NOMO-1 treated with DMSO at 0.1 percent for 48 hours (cell line): ENCODE data around the gene RIC8A.
A peak's percentile ranks its signal among the peaks of the same experiment; 100 is the strongest.

Source experiments
- DNase-seq: peaks from one replicate; lab custom pipeline; 2025; ENCODE audit not compliant: unreplicated experiment; lab: John Stamatoyannopoulos, UW

The RIC8A gene

DNA sequence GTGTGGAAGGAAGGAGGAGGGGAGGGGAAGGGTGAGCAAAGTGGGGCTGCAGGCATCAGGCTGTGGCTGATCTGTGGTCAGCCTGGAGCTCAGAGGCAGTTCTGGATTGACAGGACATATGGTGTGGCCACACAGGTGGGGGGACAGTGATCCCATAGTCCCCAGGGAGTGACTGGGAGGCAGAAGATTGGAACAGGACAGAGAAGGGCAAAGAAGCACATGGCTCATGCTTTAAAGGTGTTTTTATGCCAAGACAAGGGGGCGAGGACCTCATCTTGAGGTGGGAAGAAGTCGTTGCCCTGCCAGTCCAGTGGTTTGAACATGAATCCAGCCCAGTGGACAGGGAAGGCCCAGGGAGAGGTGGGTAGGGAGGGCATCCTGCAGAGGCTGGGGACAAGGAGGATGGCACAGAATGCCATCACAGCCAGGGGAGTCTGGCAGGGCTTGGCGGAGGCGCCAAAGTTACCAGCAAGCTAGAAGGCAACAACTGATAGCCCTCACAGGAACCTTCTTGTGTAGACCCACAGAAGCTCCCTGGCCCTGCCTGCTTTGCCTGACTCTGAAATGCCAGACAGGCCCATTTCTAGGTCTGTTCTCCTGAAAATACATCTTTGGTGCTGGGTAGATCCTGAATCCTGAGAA lies 3.4 kb upstream of the RIC8A start:
- DNase-seq = no peak

DNA sequence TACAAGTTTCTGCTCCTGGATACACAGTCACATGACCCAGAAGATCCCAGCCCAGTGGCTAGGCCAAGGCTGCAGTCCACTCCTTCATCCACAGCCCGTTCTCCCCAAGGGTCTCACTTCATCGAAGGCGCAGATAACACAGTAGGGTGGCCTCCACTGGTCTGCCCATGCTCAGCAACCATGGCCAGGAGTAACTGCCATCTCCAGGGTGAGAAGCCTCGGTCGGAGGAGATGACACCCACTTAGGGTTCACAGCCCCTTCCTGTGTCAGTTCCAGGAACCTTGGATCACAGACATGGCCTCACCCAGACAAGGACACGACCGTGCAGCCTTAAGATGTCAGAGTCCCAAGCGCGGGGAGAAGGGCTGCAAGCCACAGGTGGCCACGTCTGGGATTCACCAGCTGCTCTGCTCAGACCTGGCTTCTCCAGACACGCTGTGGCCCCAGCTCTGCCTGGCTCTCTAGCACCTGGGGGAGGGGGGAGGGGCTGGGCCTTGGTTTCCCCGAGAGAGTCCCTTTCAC lies 2.9 kb upstream of the RIC8A start:
- no peak for DNase-seq

DNA sequence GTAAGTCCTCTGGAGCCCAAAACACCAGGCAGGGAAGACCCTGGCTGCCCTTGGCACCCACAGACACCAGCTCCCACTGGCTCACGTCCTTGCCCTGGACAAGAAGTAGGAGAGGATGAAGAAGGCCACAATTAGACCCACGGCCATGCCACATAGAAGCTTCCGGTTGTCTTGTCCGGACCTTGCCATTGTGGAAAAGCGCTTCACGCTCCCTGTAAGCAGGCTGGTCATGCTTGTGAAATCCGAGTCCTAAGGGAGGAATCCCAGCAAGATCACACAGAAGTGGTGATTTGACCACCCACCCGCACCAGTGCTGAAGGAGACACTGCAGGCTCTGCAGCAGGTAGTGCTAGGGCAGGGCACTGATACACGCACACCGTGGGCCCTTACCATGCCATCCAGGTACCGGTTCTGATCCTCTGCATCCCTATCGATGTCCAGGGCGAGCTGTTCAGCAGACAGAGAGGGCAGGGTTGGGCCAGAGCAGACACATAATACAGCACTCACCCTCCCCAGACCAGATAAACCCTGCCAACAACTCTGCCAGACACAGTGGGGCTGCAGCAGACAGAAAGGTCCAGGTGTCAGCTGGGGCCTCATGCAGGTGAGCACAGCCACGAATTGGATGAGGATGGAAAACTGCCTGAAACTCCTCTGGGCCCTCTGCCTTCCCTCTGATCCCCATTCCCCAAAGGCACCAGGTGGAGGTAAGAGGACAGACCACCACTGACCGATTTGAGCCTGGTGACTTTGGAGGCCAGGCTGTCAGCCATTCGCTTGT lies 2.1 kb upstream of the RIC8A start:
- no peak for DNase-seq

DNA sequence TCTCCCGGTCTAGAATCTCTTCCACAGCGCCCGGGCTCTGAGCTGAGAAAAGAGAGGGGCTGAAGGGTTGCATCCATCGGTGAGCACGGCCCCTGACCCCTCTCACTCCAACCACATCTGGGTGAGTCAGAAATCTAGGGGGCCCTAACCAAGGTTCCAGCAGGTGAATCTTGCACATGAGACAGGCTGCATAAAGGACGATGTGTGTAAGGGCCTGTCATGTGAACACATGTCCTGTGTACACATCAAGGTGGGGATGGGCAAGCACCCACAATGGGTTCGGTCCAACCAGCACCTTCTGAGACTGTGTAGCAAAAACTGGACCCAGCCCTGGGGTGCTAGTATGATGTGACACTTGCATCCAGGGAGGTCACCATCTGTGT lies 1.5 kb upstream of the RIC8A start:
- no peak for DNase-seq

DNA sequence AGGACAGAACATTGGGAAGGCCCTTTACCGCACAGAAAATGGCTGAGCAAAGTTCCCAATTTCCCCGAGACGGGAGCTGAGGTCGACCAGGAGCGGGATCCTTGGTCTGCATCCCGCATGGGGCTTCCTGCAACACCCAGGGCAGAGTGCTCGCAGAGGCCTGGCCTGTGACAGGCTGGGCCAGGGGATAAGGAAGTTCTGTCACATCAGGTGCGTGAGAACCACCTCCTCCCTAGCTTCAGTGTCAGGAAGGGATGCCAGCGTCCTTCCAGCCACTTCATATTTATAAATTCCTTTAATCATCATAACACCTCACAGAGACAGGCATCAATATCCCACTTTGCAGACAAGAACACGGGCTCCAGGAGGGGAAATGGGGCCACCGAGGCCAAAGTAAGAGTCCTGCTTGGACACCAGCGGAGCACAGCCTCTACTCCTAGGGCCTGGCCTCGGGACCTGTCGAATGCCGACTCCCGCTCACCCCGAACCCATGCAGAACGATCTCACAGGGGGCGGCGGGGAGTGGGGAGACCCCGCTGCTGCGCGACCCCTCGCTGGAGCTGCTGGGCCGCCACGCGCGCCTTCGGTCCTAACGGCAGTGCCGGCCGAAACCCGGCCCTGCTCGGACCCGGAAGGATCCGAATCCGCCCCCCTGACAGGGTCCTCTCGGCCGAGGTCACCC lies 841 bp upstream of the RIC8A start:
- DNase-seq = no peak

DNA sequence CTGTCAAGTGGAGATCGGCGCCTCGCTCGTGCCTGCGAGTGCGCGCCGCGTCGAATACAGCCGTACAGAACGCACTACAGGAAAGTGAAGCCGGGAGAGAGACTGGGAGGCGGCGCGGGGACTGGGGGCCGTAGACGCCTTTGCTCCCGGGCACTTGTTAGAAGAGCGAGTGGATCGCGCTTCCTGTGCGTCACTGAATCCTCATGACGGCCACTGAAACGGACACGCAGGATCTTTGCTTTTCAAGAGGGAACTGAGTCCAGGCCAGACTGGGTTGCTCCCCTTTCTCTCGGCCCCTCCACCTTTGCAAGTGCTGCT lies 314 bp downstream of the RIC8A start:
- no peak for DNase-seq

DNA sequence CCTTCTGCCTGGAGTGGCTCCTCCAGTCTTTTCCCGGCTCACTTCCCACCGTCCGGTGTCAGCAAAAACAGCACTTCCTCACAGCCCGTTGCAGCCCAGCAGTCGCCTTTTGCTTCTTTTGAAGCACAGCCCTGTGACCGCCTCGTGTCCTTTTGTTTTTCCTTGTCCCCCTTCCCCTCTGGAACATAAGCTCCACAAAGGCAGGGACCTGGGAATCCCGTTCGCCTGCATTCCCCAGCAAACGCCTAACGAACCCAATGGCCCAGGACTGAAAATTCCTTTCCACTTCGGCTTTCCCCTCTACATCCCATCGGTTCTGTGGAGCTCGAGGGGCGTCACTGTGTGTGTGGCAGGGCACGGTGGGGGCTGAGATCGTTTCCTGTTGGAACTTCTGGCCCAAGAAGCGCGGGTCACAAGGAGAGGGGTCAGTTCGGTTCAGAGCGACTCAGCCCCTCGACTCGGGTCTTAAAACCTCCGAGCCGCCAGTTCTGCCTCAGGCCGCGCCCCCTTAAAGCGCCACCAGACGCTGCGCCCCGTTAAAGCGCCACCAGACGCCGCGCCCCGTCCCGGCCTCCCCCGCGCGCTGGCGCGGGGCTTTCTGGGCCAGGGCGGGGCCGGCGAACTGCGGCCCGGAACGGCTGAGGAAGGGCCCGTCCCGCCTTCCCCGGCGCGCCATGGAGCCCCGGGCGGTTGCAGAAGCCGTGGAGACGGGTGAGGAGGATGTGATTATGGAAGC lies 841 bp downstream of the RIC8A start:
- DNase-seq = peak; percentile 79

DNA sequence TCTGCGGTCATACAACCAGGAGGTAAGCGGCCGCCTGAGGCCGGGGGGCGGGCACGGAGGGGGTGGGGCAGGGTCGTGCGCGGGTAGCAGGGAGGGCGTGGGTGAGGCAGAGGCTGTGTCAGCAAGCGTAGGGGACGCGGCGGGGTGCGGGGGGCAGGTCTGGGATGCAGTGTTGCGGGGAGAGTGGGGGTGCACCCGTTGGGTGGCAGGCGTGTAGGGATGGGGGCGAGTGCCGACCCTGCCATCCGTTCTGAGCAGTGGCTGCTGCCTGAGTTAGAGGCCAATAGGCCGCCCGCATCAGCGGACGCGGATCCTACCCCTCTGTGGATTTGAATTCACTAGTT lies 1.4 kb downstream of the RIC8A start:
- no peak for DNase-seq

DNA sequence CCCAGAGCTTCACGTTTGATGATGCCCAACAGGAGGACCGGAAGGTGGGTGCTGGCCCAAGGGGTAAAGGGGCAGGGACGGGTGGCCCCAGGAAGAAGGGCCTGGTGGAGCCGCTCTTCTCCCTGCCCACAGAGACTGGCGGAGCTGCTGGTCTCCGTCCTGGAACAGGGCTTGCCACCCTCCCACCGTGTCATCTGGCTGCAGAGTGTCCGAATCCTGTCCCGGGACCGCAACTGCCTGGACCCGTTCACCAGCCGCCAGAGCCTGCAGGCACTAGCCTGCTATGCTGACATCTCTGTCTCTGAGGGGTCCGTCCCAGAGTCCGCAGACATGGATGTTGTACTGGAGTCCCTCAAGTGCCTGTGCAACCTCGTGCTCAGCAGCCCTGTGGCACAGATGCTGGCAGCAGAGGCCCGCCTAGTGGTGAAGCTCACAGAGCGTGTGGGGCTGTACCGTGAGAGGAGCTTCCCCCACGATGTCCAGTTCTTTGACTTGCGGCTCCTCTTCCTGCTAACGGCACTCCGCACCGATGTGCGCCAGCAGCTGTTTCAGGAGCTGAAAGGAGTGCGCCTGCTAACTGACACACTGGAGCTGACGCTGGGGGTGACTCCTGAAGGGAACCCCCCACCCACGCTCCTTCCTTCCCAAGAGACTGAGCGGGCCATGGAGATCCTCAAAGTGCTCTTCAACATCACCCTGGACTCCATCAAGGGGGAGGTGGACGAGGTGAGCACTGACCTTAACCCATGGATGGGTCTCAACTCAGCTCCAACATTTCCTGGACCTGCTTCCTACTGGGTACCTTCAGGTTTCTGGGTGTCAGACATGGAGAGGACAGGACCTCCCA lies 2.0 kb downstream of the RIC8A start:
- no peak for DNase-seq

DNA sequence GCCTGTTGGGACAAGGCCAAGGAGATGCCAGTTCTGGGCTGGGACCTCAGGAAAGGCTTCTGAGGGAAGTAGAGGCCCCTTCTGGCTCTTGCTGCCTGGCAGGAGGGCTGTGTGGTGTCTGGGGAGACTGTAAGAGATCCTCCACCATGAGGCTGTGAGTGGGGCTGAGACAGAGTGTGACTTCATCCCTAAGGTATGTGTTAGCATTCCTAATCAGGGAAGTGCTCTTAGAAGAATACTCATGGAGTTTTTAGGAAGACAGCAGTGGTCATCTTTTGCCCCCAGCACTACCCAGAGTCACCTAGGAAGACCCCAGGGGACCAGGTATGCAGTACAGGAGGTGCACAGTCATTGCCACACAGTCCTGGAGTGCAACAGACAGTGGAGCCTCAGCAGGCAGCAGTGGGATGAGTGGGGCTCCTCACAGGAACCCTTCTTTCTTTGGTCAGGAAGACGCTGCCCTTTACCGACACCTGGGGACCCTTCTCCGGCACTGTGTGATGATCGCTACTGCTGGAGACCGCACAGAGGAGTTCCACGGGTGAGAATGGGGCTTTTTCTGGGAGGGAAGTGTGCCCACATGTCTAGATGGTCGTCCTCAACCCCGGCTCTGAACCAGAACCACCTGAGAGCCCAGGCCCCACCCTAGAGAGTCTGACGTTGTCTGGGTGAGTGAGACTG lies 2.8 kb downstream of the RIC8A start:
- DNase-seq = no peak

DNA sequence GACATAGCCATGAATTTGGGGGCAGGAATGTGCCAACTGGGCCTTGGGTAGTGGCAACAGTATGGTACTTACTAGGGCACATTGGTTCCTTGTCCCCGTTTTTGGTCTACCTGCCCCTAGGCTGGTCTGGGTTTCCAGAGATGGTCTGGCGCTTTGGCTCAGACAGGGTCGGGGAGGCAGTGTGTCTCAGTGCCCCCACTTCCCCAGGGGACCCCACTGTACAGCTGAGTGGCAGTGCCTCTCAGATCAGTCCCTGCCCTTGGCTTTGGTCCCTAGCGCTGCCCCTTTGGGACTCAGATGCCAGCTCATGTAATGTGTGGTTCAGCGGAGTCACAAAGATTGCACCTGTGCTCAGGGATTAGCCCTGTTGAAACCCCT lies 3.3 kb downstream of the RIC8A start:
- DNase-seq = no peak

DNA sequence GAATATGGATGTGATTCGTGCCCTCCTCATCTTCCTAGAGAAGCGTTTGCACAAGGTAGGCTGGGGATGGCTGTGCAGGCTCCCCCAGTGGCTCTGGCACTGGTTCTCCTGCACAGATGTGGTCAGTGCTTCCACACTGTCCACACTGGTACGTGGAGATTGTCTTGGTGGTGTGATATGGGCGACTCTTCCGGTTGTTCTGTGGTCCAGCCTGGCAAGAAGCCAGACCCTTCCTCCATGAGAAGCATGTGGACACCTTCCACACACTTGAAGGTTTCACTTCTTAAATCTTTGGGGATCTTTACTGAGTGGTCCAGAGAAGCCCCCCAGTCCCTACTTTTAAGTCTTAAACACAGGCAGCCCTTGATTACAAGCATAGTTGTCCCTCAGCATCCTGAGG lies 3.8 kb downstream of the RIC8A start:
- DNase-seq = no peak

DNA sequence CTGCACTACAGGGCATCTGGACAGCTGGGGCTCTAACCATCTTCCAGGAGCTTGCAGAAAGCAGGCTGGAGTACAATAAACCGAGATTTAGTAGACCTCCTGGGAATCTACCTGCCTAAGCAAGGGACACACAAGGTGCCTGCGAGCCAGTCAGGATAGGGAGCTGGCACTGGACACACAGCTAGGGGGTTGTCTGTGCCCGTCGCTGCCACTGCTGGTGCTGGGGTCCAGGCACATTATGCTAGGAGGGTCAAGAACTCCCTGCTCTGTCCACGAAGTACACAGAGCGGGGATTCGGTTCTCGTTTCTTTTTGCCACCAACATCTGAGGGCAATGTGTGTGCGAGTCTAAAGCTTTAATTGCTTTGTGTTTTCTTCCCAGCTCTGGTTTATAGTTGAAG lies 4.2 kb downstream of the RIC8A start:
- no peak for DNase-seq

DNA sequence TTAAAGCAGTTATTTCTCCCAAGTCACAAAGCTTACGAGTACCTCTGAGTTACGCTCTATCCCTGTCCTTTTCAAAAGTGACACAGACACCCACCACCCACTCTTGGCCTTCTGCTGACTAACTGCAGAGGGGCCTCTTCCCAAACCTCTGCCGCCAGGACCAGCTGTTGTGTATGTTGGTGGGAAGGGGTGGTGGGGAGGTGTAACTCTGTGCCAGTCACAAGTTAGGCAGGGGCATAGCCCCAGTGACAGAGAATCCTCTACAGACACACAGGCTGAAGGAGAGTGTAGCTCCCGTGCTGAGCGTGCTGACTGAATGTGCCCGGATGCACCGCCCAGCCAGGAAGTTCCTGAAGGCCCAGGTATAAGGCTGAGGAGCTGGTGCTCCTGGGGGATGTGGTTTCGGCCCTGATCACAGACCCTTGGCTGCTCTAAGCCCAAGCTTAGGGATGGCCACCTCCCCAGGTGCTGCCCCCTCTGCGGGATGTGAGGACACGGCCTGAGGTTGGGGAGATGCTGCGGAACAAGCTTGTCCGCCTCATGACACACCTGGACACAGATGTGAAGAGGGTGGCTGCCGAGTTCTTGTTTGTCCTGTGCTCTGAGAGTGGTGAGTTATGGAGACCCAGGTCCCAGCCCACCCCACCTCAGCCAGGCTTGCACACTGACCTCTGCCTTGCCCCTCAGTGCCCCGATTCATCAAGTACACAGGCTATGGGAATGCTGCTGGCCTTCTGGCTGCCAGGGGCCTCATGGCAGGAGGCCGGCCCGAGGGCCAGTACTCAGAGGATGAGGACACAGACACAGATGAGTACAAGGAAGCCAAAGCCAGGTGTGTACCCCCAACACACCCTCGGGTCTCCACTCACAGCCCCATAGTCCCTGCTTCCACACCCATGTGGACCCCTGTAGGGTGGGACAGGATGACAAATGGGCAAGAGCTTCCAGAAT lies 4.9 kb downstream of the RIC8A start:
- no peak for DNase-seq

DNA sequence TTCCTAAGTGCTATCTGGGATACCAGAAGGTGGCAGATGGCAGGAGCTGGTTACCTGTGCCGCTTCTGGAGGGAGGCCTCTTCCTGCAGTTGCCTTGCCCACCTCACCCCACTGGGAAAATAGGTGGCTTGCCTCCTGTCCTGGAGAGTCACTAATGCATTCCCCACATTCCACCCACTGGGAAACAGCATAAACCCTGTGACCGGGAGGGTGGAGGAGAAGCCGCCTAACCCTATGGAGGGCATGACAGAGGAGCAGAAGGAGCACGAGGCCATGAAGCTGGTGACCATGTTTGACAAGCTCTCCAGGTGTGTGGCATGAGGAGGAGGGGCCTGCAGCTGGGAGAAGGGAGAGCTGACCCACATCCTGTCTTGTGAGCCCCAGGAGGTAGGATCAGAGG lies 5.6 kb downstream of the RIC8A start:
- DNase-seq = no peak

DNA sequence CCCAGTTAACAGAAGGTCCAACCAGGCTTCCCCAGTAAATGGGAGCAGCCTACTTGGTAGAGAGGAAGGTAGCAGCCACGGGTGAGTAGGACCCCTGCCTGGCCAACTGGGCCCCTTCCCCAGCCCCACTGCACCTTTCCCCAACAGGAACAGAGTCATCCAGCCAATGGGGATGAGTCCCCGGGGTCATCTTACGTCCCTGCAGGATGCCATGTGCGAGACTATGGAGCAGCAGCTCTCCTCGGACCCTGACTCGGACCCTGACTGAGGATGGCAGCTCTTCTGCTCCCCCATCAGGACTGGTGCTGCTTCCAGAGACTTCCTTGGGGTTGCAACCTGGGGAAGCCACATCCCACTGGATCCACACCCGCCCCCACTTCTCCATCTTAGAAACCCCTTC lies 6.6 kb downstream of the RIC8A start:
- DNase-seq = no peak

DNA sequence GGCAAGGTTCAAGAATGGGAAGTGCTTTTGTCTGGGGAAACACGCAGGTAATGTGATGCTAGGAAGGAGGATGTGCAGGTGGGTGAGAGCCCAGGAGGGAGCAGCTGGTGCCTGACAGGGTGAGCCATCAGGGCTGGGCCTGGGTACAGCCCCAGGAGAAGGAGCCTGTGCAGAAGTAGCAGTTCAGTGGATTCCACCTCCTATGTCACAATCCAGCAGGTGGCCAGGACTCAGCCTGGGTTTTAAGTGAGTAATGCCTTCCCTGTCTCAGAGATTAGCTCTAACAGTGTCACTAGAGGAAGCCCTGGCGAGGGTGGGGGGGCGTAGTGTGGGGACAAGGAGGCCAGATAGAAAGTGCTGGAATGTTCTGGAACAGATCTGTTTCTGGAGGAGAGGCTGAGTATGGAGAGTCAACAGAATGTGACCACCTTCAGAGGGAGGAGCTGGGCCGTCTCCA lies 8.1 kb downstream of the RIC8A start:
- no peak for DNase-seq

DNA sequence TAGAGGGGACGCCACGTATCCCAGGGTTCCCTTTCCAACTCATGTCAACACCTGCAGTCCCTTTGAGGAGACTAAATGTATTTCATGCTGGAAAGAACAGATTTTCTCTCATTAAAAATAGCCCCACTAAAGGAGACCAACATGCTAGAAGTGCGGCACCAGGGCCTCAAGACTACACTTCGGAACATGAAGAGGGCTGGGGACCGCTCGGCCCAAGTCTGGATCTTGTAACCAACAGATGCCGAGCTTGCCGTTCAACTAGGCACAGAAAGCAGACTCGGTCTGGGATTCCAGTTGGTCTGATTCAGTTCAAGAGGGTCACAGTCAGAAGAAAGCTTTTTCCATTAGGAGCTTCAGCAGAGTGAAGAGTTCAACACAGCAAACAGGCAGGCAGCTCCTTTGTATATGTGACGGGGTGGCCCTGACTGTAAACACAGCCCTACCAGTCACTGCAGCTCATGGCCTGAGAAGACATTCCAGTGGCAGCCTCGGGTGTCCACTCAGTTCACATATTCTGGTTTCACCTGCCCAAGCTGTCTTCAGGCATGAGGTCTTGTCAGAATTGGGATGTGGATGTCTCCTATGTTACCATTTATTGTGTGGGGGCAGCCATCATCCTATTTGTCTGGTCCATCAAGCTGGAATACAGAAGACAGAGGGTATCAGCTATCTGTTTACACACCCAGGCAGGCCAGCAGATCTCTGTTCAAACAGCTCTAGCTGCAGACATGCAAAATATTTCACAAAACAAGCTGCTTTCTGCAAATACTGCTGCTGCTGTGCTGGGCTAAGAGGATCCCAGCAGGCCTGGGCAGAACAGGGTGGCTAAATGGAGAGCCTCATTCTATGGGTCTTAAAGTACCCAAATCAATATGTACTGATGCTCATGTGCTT lies 8.8 kb downstream of the RIC8A start:
- no peak for DNase-seq
